Neural progenitor cell (in vitro differentiated cells): Measurements from ENCODE around the gene CEP89. TPM values are rescaled to one million over a fixed set of nuclear protein-coding genes. Genes with fewer than 3 reads are reported as not detected.

Source experiments
- DNase-seq: peaks from one replicate; pipeline ENCODE4 v3.0.0-alpha.2; 2016; ENCODE audit warnings: low spot score
- H2AFZ ChIP-seq: fragments of 200-600 bp; sonication (generic); replicated peaks from 2 replicates; pipeline ENCODE4 v1.6.1; 2016; ENCODE audit warnings: antibody characterized with exemption
- H3F3A ChIP-seq: fragments of 200-600 bp; sonication (generic); 2 replicates; pipeline ENCODE4 v1.6.1; 2016; ENCODE audit warnings: antibody characterized with exemption, low read depth
- H3K27ac ChIP-seq: fragments of 200-600 bp; sonication (generic); 2 replicates; pipeline ENCODE4 v1.5.1; 2016; ENCODE audit warnings: mild to moderate bottlenecking
- H3K27me3 ChIP-seq: fragments of 200-600 bp; sonication (generic); 2 replicates; pipeline ENCODE4 v1.6.1; 2016; ENCODE audit warnings: mild to moderate bottlenecking, moderate library complexity
- H3K36me3 ChIP-seq: fragments of 200-600 bp; sonication (generic); 2 replicates; pipeline ENCODE4 v1.5.1; 2016
- H3K4me1 ChIP-seq: fragments of 200-600 bp; sonication (generic); 2 replicates; pipeline ENCODE4 v1.6.1; 2016; ENCODE audit warnings: mixed run types
- H3K4me2 ChIP-seq: fragments of 200-600 bp; sonication (generic); 2 replicates; pipeline ENCODE4 v1.6.1; 2016
- H3K4me3 ChIP-seq: fragments of 200-600 bp; sonication (generic); 2 replicates; pipeline ENCODE4 v1.5.1; 2016
- H3K79me2 ChIP-seq: fragments of 200-600 bp; sonication (generic); 2 replicates; pipeline ENCODE4 v1.6.1; 2016; ENCODE audit warnings: low read depth
- H3K9ac ChIP-seq: fragments of 200-600 bp; sonication (generic); 2 replicates; pipeline ENCODE4 v1.6.1; 2016
- H3K9me3 ChIP-seq: fragments of 200-600 bp; sonication (generic); 2 replicates; pipeline ENCODE4 v1.5.1; 2016; ENCODE audit warnings: low read depth
- H4K20me1 ChIP-seq: fragments of 200-600 bp; sonication (generic); 2 replicates; pipeline ENCODE4 v1.6.1; 2016; ENCODE audit warnings: low read depth
- H3K27ac Mint-ChIP-seq: 3 replicates; pipeline ENCODE4 v1.8.0; 2021; ENCODE audit warnings: mixed read lengths
- H3K27me3 Mint-ChIP-seq: 2 replicates; pipeline ENCODE4 v1.8.0; 2022; ENCODE audit warnings: low read depth, mild to moderate bottlenecking, inconsistent platforms, moderate library complexity, mixed read lengths; ENCODE audit not compliant: insufficient read depth
- H3K36me3 Mint-ChIP-seq: 3 replicates; pipeline ENCODE4 v1.8.0; 2021; ENCODE audit warnings: mixed read lengths
- H3K4me1 Mint-ChIP-seq: 3 replicates; pipeline ENCODE4 v1.8.0; 2021; ENCODE audit warnings: mixed read lengths
- H3K4me3 Mint-ChIP-seq: 3 replicates; pipeline ENCODE4 v1.8.0; 2021; ENCODE audit warnings: mild to moderate bottlenecking, moderate library complexity, mixed read lengths
- H3K9me3 Mint-ChIP-seq: 3 replicates; pipeline ENCODE4 v1.8.0; 2020; ENCODE audit warnings: mixed read lengths
- EZH2 ChIP-seq: fragments of 200-600 bp; sonication (generic); IDR thresholded peaks from 2 replicates; pipeline ENCODE4 v1.6.1; 2017; ENCODE audit warnings: antibody characterized with exemption, mild to moderate bottlenecking, moderate library complexity
- EZH2phosphoT487 ChIP-seq: fragments of 200-600 bp; sonication (generic); IDR thresholded peaks from 2 replicates; pipeline ENCODE4 v1.6.1; 2017; ENCODE audit warnings: antibody characterized with exemption
- total RNA-seq: library from RNA; depleted of rRNA; stranded (reverse); fragments of >200 nt; gene quantifications from 2 replicates; pipeline ENCODE4 v1.2.3, GENCODE V29; 2015; ENCODE audit warnings: low replicate concordance
- TF ChIP-seq, protein P1 (sequence below): fragments of 200-600 bp; sonication (generic); IDR thresholded peaks from 2 replicates; pipeline ENCODE4 v1.5.1; 2017; ENCODE audit warnings: antibody characterized with exemption, mild to moderate bottlenecking

CEP89 gene
- total RNA-seq, 1 donor from 2014 or later, result 26.1 TPM

DNA sequence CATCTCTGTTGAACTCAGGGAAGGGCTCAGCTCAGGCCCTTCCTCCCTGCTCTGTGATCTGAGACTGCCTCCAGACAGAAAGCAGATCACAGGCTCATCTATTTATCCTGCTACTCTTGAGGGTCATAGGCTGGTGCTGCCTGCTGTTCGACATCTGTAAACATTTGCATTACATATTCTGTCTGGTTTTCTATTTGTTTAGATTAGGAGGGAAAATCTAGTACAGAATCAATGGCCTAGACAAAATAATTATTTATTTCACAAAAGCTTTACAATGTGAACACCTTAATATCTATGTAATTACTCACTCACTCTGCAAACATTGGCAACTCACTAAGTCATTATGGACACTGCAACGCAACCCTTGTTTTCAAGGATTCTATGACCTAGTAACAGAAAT lies 43.0 kb downstream of the CEP89 start:
- no peaks in the 10 kb centered on the region for H3K79me2 ChIP-seq
- no peaks in the 10 kb centered on the region for H3K4me1 ChIP-seq
- H3K4me3 ChIP-seq, result no peak overlapping the region
- no peak overlapping the region for H2AFZ ChIP-seq
- no peaks in the 10 kb centered on the region for H3F3A ChIP-seq
- Mint-ChIP-seq H3K9me3 (peaks cover 5% of the 10 kb centered on the region), H3K36me3 (peaks cover 39% of the 10 kb centered on the region), H3K4me3 (no peak overlapping the region), H3K27ac (no peak overlapping the region), H3K27me3 (no peaks in the 10 kb centered on the region), H3K4me1 (no peaks in the 10 kb centered on the region)
- no peaks in the 10 kb centered on the region for H3K9me3 ChIP-seq
- no peak overlapping the region for H3K4me2 ChIP-seq
- H3K27ac ChIP-seq, result no peak overlapping the region
- H4K20me1 ChIP-seq, result no peaks in the 10 kb centered on the region
- H3K9ac ChIP-seq, result no peak overlapping the region
- no peak for DNase-seq
- peaks cover 4% of the 10 kb centered on the region for H3K36me3 ChIP-seq
- H3K27me3 ChIP-seq, result no peaks in the 10 kb centered on the region
- TF ChIP-seq EZH2phosphoT487 (no peak), EZH2 (no peak)
- TF ChIP-seq, protein P1, sequence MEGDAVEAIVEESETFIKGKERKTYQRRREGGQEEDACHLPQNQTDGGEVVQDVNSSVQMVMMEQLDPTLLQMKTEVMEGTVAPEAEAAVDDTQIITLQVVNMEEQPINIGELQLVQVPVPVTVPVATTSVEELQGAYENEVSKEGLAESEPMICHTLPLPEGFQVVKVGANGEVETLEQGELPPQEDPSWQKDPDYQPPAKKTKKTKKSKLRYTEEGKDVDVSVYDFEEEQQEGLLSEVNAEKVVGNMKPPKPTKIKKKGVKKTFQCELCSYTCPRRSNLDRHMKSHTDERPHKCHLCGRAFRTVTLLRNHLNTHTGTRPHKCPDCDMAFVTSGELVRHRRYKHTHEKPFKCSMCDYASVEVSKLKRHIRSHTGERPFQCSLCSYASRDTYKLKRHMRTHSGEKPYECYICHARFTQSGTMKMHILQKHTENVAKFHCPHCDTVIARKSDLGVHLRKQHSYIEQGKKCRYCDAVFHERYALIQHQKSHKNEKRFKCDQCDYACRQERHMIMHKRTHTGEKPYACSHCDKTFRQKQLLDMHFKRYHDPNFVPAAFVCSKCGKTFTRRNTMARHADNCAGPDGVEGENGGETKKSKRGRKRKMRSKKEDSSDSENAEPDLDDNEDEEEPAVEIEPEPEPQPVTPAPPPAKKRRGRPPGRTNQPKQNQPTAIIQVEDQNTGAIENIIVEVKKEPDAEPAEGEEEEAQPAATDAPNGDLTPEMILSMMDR, result no peak

- Mint-ChIP-seq H3K36me3 (peaks cover 26% of the 10 kb centered on the region), H3K27me3 (peaks cover 4% of the 10 kb centered on the region), H3K4me1 (no peaks in the 10 kb centered on the region), H3K9me3 (peaks cover 5% of the 10 kb centered on the region), H3K4me3 (no peak overlapping the region), H3K27ac (no peak overlapping the region)
- no peak overlapping the region for H3K4me2 ChIP-seq
- H3K4me1 ChIP-seq, result no peaks in the 10 kb centered on the region
- no peak overlapping the region for H3K4me3 ChIP-seq
- H3K79me2 ChIP-seq, result no peaks in the 10 kb centered on the region
- H3K27me3 ChIP-seq, result no peaks in the 10 kb centered on the region
- DNase-seq, result no peak
- no peak overlapping the region for H2AFZ ChIP-seq
- TF ChIP-seq EZH2 (no peak), EZH2phosphoT487 (no peak)
- TF ChIP-seq, protein P1, result no peak
- H3K9ac ChIP-seq, result no peak overlapping the region
- no peaks in the 10 kb centered on the region for H3K9me3 ChIP-seq
- H3F3A ChIP-seq, result no peaks in the 10 kb centered on the region
- H3K27ac ChIP-seq, result no peak overlapping the region
- no peaks in the 10 kb centered on the region for H3K36me3 ChIP-seq
- no peaks in the 10 kb centered on the region for H4K20me1 ChIP-seq
Observed at GRCh38 chr19:32924200-32924599, 47.6 kb downstream of the CEP89 start.

DNA sequence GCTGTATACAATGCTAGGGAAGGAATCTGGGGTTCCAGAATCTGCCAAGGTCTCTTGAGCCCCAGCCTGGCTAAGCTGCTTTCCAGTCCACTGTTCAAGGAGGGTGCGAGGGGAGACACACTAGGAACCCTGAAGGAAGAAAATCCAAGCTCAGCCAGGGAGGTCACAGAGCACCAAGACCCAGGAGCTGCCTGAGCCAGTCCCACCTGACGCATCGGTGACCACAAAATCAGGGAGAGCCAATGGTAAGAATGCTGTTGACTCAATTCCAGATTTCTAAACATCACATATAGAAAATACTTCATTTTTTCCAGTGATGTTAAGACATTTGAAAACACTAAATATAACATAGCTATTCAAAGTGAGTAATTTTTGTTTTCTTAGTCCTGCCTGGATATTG lies 50.1 kb downstream of the CEP89 start:
- Mint-ChIP-seq H3K27me3 (peaks cover 4% of the 10 kb centered on the region), H3K4me3 (no peak overlapping the region), H3K27ac (no peak overlapping the region), H3K36me3 (peaks cover 9% of the 10 kb centered on the region), H3K4me1 (no peaks in the 10 kb centered on the region), H3K9me3 (no peaks in the 10 kb centered on the region)
- DNase-seq, result no peak
- H3K27me3 ChIP-seq, result no peaks in the 10 kb centered on the region
- no peak overlapping the region for H3K27ac ChIP-seq
- H3F3A ChIP-seq, result no peaks in the 10 kb centered on the region
- H3K4me1 ChIP-seq, result no peaks in the 10 kb centered on the region
- no peak overlapping the region for H3K9ac ChIP-seq
- no peaks in the 10 kb centered on the region for H4K20me1 ChIP-seq
- H3K4me3 ChIP-seq, result no peak overlapping the region
- TF ChIP-seq, protein P1, result no peak
- no peak for TF ChIP-seq EZH2phosphoT487
- no peak for TF ChIP-seq EZH2
- H3K9me3 ChIP-seq, result no peaks in the 10 kb centered on the region
- no peaks in the 10 kb centered on the region for H3K36me3 ChIP-seq
- H3K4me2 ChIP-seq, result no peak overlapping the region
- H3K79me2 ChIP-seq, result no peaks in the 10 kb centered on the region
- no peak overlapping the region for H2AFZ ChIP-seq

DNA sequence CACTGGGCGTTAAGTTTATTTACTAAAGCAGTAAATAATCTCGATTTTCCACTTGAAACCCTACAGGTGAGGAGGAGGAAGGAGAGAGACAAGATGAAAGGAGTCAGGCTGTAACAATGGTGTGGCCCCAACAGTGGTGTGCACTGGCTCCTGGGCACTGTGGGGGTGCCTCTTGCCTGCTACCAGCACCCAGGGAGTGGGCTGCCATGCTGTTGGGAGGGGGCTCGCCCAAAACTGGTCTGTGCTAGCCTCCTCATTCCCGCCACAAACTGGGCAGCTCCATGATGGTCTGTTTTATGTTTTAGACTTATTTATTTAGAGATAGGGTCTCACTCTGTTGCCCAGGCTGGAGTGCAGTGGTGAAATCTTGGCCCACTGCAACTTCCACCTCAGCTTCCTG lies 52.4 kb downstream of the CEP89 start:
- no peaks in the 10 kb centered on the region for H3K27me3 ChIP-seq
- Mint-ChIP-seq H3K27ac (no peak overlapping the region), H3K4me1 (no peaks in the 10 kb centered on the region), H3K27me3 (peaks cover 4% of the 10 kb centered on the region), H3K9me3 (no peaks in the 10 kb centered on the region), H3K4me3 (no peak overlapping the region), H3K36me3 (peaks cover 9% of the 10 kb centered on the region)
- no peaks in the 10 kb centered on the region for H3F3A ChIP-seq
- no peak overlapping the region for H3K9ac ChIP-seq
- H3K4me2 ChIP-seq, result no peak overlapping the region
- no peaks in the 10 kb centered on the region for H3K79me2 ChIP-seq
- no peaks in the 10 kb centered on the region for H3K36me3 ChIP-seq
- H4K20me1 ChIP-seq, result no peaks in the 10 kb centered on the region
- H3K27ac ChIP-seq, result no peak overlapping the region
- H3K4me3 ChIP-seq, result no peak overlapping the region
- no peak overlapping the region for H2AFZ ChIP-seq
- TF ChIP-seq EZH2, result no peak
- no peak for TF ChIP-seq EZH2phosphoT487
- TF ChIP-seq, protein P1, result no peak
- no peaks in the 10 kb centered on the region for H3K9me3 ChIP-seq
- H3K4me1 ChIP-seq, result no peaks in the 10 kb centered on the region
- DNase-seq, result no peak
